ENCODE results near the gene SVOPL. TPM values are rescaled to one million over a fixed set of nuclear protein-coding genes. Genes with fewer than 3 reads are reported as not detected.
A peak's percentile ranks its signal among the peaks of the same experiment; 100 is the strongest.

Gene SVOPL
- total and polyA plus RNA-seq, 2 donors (not counting 1 experiment from before 2014, with no cell fraction given), result not detected

GRCh38 chr7:138738551-138739335, 37.6 kb upstream of the SVOPL start:
- Histone ChIP-seq H2AFZ (ENCODE audit: insufficient read depth, low read depth, low read length, poor library complexity, severe bottlenecking) (no peak overlapping the region), H3K79me2 (ENCODE audit: control insufficient read depth, insufficient read depth, low read length) (no peaks in the 10 kb centered on the region), H3K9ac (ENCODE audit: low read length) (no peak overlapping the region), H3K27ac (ENCODE audit: low read length in 2 of 2) (no peak overlapping the region), H3K4me1 (ENCODE audit: control insufficient read depth in 2 of 2, insufficient read depth in 2 of 2, low read length in 2 of 2) (no peaks in the 10 kb centered on the region), H4K20me1 (ENCODE audit: control insufficient read depth, insufficient read depth, low read length, poor library complexity, severe bottlenecking) (no peaks in the 10 kb centered on the region), H3K27me3 (replicated peaks in 1 of 4; ENCODE audit: control extremely low read depth in 1 of 4, control insufficient read depth in 3 of 4, insufficient read depth in 4 of 4, low read length in 3 of 4) (no peaks in the 10 kb centered on the region), H3K4me2 (replicated peaks; ENCODE audit: low read depth, low read length, poor library complexity, severe bottlenecking) (no peak overlapping the region), H3K36me3 (replicated peaks in 1 of 2; ENCODE audit: control extremely low read depth in 1 of 2, control insufficient read depth in 1 of 2, extremely low read depth in 1 of 2, insufficient read depth in 2 of 2, low read length in 1 of 2) (no peaks in the 10 kb centered on the region), H3K4me3 (ENCODE audit: control extremely low read depth in 1 of 5, extremely low read depth in 1 of 5, insufficient read depth in 1 of 5, low read depth in 2 of 5, low read length in 4 of 5) (no peak overlapping the region), H3K9me3 (ENCODE audit: control extremely low read depth in 1 of 3, control insufficient read depth in 2 of 3, insufficient read depth in 1 of 3, low read length in 2 of 3) (peaks cover 0 to 3% (median 3%) of the 10 kb centered on the region in 3 donors)
- TF ChIP-seq EZH2 (IDR thresholded peaks at IDR 0.05; ENCODE audit: borderline replicate concordance, insufficient read depth, low read depth, low read length, poor library complexity, severe bottlenecking), result no peak
- TF ChIP-seq CTCF (IDR thresholded peaks at IDR 0.05), result peak; percentile 69
- WGBS (ENCODE audit: insufficient coverage), result 0% methylated on average over 4 of the region's 14 CpGs
- Mint-ChIP-seq H3K27me3 (no peaks in the 10 kb centered on the region), H3K4me3 (no peak overlapping the region), H3K27ac (no peak overlapping the region), H3K9me3 (ENCODE audit: insufficient read depth) (no peaks in the 10 kb centered on the region), H3K4me1 (no peaks in the 10 kb centered on the region)
- POLR2A ChIA-PET, result no interaction called here
- CTCF ChIA-PET, result interaction anchor here (0.5 to 3.1 kb wide), 13 partner anchors 289 to 1132 kb away, joined by 3 to 49 read pairs (median 4); no protein-coding TSS in a partner anchor
- DNase-seq (peak; percentile 63), ATAC-seq (ENCODE audit: low read depth) (no peak)
- intact Hi-C loops (cut with micrococcal nuclease), result no loop called here

DNA sequence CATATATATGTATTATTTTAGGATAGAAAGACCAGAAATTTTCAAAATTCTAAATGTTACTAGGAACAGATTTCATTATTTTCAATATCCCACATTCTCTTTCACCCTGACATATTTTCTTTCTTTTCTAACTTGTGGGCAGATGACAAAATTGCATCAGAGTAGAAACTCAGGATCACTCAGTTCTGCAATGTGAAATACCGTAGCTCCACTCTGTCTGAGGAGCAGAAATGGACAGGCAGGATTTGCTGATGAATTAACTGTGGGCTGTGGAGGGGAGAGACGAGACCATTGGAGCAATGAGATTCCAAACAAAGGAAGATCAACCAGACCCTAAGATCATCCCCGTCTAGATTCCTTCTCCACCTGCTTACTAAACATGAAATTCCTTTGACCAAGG, 37.0 kb upstream of the SVOPL start:
- Mint-ChIP-seq H3K9me3 (ENCODE audit: insufficient read depth) (no peaks in the 10 kb centered on the region), H3K4me1 (no peaks in the 10 kb centered on the region), H3K4me3 (no peak overlapping the region), H3K27me3 (peaks cover 2% of the 10 kb centered on the region), H3K27ac (no peak overlapping the region)
- no peaks in the 10 kb centered on the region for H3K4me1 ChIP-seq (ENCODE audit: control insufficient read depth in 2 of 2, insufficient read depth in 2 of 2, low read length in 2 of 2)
- intact Hi-C loops (cut with micrococcal nuclease), result no loop called here
- no peak overlapping the region for H3K4me3 ChIP-seq (ENCODE audit: control extremely low read depth in 1 of 5, extremely low read depth in 1 of 5, insufficient read depth in 1 of 5, low read depth in 2 of 5, low read length in 4 of 5)
- no CpG with 5 or more reads among the region's 3 CpGs for WGBS (ENCODE audit: insufficient coverage)
- no peak overlapping the region for H3K9ac ChIP-seq (ENCODE audit: low read length)
- H3K4me2 ChIP-seq (replicated peaks; ENCODE audit: low read depth, low read length, poor library complexity, severe bottlenecking), result no peak overlapping the region
- H3K36me3 ChIP-seq (replicated peaks in 1 of 2; ENCODE audit: control extremely low read depth in 1 of 2, control insufficient read depth in 1 of 2, extremely low read depth in 1 of 2, insufficient read depth in 2 of 2, low read length in 1 of 2), result no peaks in the 10 kb centered on the region
- H2AFZ ChIP-seq (ENCODE audit: insufficient read depth, low read depth, low read length, poor library complexity, severe bottlenecking), result no peak overlapping the region
- no peaks in the 10 kb centered on the region for H3K79me2 ChIP-seq (ENCODE audit: control insufficient read depth, insufficient read depth, low read length)
- no peaks in the 10 kb centered on the region for H4K20me1 ChIP-seq (ENCODE audit: control insufficient read depth, insufficient read depth, low read length, poor library complexity, severe bottlenecking)
- H3K27ac ChIP-seq (ENCODE audit: low read length in 2 of 2), result no peak overlapping the region
- no peak for TF ChIP-seq EZH2 (IDR thresholded peaks at IDR 0.05; ENCODE audit: borderline replicate concordance, insufficient read depth, low read depth, low read length, poor library complexity, severe bottlenecking)
- ChIA-PET CTCF (interaction anchor here (0.5 to 3.1 kb wide), 12 partner anchors 288 to 1132 kb away, joined by 3 to 49 read pairs (median 4); no protein-coding TSS in a partner anchor), POLR2A (no interaction called here)
- ATAC-seq (ENCODE audit: low read depth), result no peak
- no peaks in the 10 kb centered on the region for H3K27me3 ChIP-seq (replicated peaks in 1 of 4; ENCODE audit: control extremely low read depth in 1 of 4, control insufficient read depth in 3 of 4, insufficient read depth in 4 of 4, low read length in 3 of 4)
- H3K9me3 ChIP-seq (ENCODE audit: control extremely low read depth in 1 of 3, control insufficient read depth in 2 of 3, insufficient read depth in 1 of 3, low read length in 2 of 3), result peaks cover 0 to 3% (median 3%) of the 10 kb centered on the region in 3 donors
- no peak for DNase-seq
